ENCODE data around the gene COA7. TPM values are rescaled to one million over a fixed set of nuclear protein-coding genes. Genes with fewer than 3 reads are reported as not detected.

The COA7 gene
- total RNA-seq: 16.6 and 18.2 TPM in 2 replicates

DNA sequence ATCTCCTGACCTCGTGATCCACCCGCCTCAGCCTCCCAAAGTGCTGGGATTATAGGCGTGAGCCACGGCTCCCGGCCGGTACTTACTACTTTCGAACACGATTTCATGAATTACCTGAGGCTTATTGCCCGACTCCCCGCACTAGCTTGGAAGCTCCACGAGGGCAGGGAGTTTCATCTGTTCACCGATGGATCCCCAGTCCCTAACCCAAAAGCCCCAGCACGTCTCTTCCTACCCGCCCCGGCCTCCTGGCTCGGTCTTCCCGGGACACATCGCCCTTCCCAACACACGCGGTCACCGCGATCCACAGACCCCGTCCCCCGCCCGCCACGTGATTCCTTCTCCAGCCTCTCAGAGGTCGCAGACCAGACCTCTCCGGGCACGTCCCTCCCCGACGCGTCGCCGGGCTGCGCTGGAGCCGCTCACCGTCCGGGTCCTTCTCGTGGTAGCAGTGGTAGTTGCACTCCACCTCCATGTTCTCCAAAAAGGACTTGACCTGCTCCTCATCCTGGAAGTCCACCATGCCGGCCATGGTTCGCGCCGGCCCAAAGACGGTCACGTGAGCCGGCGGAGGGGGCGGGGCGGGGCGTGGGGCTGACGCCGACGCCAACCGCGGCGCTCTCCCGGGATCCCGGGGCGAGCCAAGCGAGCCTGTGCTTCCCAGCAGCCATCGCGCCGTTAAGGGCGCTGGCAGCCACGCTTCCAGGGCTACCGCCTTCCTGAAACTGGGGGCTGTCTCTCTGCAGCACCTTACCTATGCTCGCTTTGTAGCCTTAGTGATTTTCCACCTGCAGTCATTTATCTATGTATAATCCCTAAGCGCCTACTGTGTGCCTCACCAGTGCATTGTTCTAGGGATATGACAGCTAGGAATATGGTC is at the start of gene COA7:
Gene COA7, minus strand, starts transcription at position 553 of the 880 bp plus-strand sequence. Its CDS starts 21 bp downstream, at position 532.

DNA sequence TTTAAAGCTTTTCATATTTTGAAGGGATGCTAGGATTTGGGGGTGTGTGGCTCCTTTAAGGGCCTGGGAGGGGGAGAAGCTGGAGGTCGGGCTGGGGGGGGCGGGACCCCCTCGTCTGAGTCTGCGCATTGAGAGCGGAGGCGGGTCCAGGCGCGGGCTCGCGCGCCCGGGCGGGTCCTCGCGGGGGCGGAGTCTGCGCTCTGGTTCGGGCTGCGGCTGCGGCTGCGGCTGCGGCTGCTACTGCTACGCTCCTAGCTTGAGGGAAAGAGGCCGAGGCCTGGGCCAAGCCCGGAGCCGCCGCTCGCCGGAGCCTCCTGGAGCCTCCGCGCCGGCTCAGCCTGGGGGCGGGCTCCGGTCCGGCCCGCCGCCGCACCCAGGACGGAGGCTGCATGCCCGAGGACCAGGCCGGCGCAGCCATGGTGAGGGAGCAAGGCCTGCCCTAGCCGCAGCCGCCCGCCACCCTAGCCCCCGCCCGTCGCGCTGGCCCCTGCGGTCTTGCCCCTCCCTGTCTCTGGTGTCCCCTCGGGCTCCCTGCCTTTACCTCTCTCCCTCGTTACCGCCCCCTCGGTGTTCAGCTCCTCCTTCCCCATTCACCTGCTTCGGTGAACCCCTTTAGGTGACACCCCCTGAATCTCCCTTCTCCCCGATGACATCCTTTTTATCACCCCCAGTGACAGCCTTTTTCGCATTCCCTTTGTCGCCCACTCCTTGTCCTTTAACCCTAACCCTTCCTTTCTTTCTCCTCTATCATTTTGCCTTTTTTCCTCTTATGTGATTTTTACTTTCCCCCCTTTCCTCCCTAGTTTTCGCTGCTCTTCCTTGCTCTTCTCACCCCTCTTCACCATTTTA is 28.3 kb upstream of the COA7 start, which contains the start of gene ZYG11B:
Gene ZYG11B, plus strand, starts transcription at position 189 of the 849 bp plus-strand sequence. Its CDS starts 201 bp downstream, at position 390.

Other genes starting within 250 kb of the COA7 start
- gene TUT4, start 145.3 kb downstream of the COA7 start, total RNA-seq: 16.6 and 21.3 TPM in 2 replicates
- gene GPX7, start 96.0 kb downstream of the COA7 start, total RNA-seq: 25.4 and 37.0 TPM in 2 replicates
- gene SHISAL2A, start 65.2 kb downstream of the COA7 start, total RNA-seq: not detected in 2 replicates
- gene ZYG11B, start 28.1 kb upstream of the COA7 start, total RNA-seq: 29.9 and 39.8 TPM in 2 replicates
- gene ZYG11A, start 144.4 kb upstream of the COA7 start, total RNA-seq: 0.65 and 0.91 TPM in 2 replicates
- gene ECHDC2, start 223.4 kb upstream of the COA7 start, total RNA-seq: 6.5 and 16.9 TPM in 2 replicates
- 184 and 197 TPM in 2 replicates for gene SCP2, start 228.9 kb upstream of the COA7 start, total RNA-seq

All from epithelial cell of umbilical artery (primary cell).